Right ventricle myocardium superior (tissue), 1 donor: ENCODE data around the gene TTBK2. TPM values are rescaled to one million over a fixed set of nuclear protein-coding genes. Genes with fewer than 3 reads are reported as not detected.
"Not testable (repeated sequence)": the region's sequence is repeated elsewhere in the genome, so short reads cannot be mapped to it uniquely, and the experiment has no call there.

Experiments
- ATAC-seq: fragments of 200-7000 bp; cut with Tn5 transposase; one replicate; pipeline ENCODE4 v1.9.1; 2020; ENCODE audit warnings: mild to moderate bottlenecking; ENCODE audit not compliant: poor library complexity
- DNase-seq: peaks from one replicate; pipeline ENCODE4 v3.0.0-alpha.2; 2020
- intact Hi-C: fragments of 100-400 bp; cut with DNase I; formaldehyde crosslinking; loops from one replicate; pipeline ENCODE4 v1.11.2; 2022
- total RNA-seq: library from RNA; stranded (reverse); fragmentation: NEBNext Ultra II Directional; extraction: Animal tissue kit (Norgen Biotek cat#: 25700); gene quantifications from one replicate; pipeline ENCODE4 v1.2.1, GENCODE V29; 2021
- donor health status: DM: no; HTN: yes; CAD: no; lungs with severe emphysema.

TTBK2 gene
- total RNA-seq, 1 donor from 2014 or later: 22.4 TPM

DNA sequence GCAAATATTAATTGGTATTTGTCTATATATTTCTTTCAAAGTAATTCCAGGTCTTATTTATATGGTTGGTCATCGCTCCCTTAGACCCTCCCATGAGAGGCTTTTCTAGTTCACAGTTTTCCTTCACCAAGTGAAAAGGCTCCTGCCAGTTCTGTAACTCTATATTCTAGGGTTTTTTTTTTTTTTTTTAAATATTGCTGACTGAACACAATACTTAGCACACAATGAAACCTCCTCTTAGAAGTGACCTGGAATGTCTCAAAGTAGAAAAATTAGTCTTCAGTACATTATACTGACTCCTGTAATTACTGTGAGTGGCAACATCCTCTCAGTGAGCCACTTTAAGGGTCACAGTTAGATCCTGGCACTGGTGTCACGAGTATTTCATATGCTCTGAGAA lies 135.0 kb downstream of the TTBK2 start:
- DNase-seq: no peak
- intact Hi-C loops: no loop called here
- ATAC-seq: no peak

DNA sequence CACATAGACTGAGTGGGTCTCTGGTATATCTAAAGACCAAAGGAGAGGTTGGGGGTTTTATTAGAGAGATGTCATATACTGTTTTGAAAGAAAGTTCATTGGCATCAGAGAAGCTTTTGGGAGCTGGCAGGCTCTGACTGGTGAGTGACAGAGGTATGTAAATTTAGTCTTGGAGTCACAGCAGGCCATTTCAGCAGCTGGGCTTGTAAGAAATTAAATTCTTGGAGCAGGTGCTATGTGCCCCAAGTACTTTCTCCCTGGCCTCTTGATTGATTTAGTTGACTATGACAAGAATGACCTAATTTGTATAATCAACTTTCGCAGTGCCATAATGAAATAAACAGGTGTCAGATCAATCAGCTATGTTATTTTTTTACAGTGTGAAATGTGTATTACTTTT lies 135.9 kb downstream of the TTBK2 start:
- intact Hi-C loops: no loop called here
- ATAC-seq: no peak

DNA sequence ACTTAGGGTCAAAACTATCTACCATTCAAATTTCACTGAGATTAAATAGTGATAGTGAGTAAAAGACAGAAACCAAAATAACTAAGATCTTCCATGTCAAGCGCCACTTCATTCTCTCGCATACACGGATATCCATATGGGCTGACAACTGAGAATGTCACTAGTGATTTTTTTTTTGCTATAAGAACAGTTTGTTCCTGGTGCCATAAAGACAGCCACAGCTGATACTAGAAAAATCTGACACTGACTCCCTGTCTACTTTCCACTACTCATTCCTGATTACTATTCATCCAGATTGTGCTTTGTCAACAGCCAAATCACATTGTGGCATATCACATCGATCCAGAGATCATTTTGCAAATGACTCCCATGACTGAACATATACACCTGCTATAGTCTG lies 137.9 kb downstream of the TTBK2 start:
- no peak for DNase-seq
- ATAC-seq: no peak
- intact Hi-C loops: no loop called here

More for the DNA sequence above, 135.9 kb downstream of the TTBK2 start:
- DNase-seq: no peak

DNA sequence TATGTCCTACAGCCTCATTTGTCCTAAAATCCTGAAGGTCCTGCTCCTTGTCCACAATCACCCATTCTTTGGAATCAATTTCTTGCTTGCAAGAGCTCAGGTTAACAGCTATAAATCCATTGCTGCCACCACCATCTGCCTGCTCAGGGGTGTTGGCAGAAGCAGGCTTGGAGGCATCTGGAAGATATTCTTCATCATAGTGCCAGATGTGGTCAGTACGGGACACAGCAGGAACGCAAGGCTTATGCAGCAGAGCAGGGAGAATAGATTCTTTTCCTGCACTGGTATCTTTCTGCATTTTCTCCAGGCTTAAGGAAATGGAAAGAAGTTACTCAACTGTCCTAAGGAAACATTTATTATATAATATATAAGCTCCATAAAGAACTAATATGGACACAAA lies 145.2 kb downstream of the TTBK2 start:
- ATAC-seq (no peak), DNase-seq (no peak)
- intact Hi-C loops: no loop called here

DNA sequence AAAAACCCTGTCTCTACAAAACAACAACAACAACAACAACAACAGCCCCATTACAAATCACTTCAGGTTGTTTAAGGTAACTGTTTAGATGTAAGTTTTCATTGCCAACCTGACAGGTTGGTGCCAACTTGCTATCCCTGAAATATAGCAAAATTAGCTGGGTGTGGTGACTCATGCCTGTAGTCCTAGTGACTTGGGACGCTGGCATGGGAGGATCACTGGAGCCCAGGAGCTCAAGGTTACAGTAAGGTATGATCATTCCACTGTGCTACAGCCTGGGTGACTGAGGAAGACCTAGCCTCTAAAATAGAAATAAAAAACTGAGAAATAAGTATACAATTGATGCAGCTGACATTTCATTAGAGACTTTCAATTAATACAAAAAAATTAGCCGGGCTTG lies 147.7 kb downstream of the TTBK2 start:
- ATAC-seq: no peak
- DNase-seq: no peak
- intact Hi-C loops: no loop called here

DNA sequence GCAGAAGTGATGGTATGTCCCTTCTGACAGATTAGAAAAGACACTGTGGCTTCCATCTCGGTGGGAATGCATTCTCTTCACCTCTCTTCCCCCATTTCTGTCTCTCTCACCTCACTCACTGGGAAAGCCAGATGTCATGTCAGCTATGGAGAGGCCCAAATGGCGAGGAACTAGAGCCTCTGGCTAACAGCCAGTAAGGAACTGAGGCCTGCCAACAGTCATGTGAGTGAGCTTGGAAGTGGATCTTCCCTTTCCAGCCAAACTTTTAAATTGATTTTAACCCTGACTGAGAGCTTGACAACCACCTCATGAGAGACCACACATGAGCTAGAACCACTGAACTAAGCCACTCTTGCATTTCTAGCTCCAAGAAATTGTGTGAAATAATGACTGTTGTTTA lies 148.4 kb downstream of the TTBK2 start:
- intact Hi-C loops: no loop called here
- ATAC-seq (peak; percentile 51), DNase-seq (peak; percentile 56)

DNA sequence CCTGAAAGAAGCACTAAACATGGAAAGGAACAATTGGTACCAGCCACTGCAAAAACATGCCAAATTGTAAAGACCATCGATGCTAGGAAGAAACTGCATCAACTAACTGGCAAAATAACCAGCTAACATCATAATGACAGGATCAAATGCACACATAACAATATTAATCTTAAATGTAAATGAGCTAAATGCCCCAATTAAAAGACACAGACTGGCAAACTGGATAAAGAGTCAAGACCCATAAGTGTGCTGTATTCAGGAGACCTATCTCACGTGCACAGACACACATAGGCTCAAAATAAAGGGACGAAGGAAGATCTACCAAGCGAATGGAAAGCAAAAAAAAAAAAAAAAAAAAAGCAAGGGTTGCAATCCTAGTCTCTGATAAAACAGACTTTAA lies 154.5 kb downstream of the TTBK2 start:
- intact Hi-C loops, ATAC-seq, DNase-seq: not testable (repeated sequence)

DNA sequence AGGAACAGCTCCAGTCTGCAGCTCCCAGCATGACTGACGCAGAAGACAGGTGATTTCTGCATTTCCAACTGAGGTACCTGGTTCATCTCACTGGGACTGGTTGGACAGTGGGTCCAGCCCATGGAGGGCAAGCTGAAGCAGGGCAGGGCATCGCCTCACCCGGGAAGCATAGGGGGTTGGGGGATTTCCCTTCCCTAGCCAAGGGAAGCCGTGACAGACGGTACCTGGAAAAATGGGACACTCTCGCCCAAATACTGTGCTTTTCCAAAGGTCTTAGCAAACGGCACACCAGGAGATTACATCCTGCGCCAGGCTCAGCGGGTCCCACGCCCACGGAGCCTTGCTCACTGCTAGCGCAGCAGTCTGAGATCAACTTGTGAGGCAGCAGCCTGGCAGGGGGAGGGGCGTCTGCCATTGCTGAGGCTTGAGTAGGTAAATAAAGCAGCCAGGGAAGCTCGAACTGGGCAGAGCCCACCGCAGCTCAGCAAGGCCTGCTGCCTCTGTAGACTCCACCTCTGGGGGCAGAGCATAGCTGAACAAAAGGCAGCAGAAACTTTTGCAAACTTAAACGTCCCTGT lies 156.3 kb downstream of the TTBK2 start:
- intact Hi-C loops, DNase-seq, ATAC-seq: not testable (repeated sequence)

DNA sequence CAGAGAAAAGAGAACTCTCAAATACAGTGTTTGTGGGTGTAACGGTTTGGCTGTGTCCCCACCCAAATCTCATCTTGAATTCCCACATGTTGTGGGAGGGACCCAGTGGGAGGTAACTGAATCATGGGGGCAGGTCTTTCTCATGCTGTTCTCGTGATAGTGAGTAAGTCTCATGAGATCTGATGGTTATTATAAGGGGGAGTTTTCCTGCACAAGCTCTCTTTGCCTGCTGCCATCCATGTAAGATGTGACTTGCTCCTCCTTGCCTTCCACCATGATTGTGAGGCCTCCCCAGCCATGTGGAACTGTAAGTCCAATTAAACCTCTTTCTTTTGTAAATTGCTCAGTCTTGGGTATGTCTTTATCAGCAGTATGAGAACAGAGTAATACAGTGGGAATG lies 158.8 kb downstream of the TTBK2 start:
- intact Hi-C loops, ATAC-seq, DNase-seq: not testable (repeated sequence)

DNA sequence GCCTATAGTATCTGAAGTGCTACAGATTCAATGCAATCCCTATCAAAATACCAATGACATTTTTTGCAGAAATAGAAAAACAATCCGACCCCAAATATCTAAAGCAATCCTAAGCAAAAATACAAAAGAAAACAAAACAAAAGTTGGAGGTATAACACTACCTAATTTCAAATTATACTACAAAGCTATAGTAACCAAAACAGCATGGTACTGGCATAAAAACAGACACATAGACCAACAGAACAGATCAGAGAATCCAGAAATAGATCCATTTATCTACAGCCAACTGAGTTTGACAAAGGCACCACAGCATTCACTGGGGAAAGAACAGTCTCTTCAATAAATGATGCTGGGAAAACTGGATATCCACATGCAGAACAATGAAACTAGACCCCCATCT lies 159.8 kb downstream of the TTBK2 start:
- intact Hi-C loops: no loop called here
- ATAC-seq (no peak), DNase-seq (no peak)

DNA sequence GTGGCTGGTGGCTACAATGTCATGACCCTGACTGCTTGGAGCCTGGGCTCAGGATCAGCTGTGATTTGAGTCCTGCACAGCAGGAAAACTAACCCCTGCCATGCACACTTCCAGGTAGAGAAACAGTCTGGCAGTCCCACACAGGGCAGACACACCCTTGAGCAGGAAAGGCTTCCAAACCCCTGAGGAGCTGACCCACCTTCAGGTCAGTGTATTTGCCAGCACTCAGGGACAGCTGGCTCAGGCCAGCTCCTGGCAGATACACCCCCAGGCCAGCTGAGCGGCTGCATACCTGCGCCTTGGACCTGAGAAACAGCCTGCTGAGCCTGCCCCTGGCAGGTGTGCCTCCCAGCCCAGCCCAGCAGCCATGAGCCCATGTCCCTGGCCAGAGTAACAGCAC lies 161.5 kb downstream of the TTBK2 start:
- ATAC-seq: no peak
- DNase-seq: no peak
- intact Hi-C loops: no loop called here

DNA sequence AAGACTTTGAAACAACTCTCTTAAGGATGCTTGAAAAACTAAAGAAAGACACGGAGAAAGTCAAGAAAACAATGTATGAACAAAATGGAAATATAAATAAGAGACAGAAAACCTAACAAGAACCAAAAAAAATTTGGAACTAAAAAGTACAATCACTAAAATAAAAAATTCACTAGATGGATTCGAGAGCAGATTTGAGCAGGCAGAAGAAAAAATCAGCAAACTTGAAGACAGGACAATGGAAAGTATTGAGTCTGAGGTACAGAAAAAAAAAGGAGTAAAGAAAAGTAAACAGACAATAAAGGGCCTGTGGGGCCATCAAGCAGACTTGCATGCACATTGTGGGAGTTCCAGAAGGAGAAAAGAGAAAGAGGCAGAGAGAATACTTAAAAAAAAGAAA lies 170.3 kb downstream of the TTBK2 start:
- ATAC-seq (no peak), DNase-seq (no peak)
- intact Hi-C loops: no loop called here

DNA sequence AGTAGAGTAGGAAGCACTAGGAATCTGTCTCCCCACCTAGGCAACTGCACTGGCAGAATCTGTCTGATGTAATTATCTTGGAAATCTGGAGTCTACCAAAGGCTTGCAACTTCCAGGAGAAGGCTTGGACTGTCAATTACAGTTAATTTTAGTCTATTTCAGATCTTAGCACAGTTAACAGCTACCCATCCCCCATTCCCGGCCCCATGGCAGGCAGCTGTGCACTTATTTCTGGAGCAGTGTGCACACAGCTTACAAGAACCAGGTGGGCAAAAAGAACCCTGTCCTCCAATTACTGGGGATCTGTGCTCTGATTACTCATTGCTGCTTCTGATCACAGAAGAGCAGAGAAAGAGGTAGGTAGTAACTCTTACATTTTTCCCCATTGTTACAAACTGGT lies 171.3 kb downstream of the TTBK2 start:
- ATAC-seq (no peak), DNase-seq (no peak)
- intact Hi-C loops: no loop called here

DNA sequence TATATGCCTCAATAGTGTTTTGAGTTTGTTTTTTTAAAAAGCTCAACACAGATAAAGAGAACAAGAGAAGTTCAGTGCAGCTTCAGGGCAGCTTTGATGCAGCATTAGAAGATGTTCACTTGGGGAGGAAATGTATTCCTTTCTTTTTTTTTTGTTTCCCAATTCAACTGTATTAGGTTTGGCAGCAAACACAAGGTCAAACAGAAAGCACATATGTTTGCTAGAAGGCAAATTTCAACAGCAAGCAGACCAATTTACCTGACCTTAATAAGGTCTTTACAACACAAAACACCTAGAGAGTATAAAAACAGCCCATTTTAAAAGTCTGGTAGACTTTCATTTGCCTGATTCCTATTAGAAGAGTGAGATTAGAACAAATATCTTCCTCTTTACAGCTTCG lies 176.4 kb downstream of the TTBK2 start:
- ATAC-seq (no peak), DNase-seq (no peak)
- intact Hi-C loops: no loop called here

DNA sequence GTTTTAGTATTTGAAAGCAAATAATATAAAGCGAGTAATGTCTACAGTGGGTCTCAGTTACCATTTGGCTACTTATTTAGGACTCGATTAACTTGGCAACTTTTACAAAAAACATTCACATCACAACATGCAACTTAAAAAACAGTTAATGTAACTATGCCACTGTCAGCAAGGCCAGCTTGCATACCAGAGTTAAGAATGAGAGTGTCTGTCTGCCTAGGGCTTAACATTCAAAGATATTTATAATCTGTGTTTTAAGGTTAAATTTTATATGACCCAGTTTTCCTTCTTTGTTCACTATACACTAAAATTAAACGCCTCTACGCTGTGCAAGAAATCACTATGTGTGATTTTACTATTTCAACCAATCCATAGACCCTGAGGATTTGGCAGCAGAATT lies 178.4 kb downstream of the TTBK2 start:
- intact Hi-C loops: no loop called here
- no peak for ATAC-seq
- DNase-seq: no peak

DNA sequence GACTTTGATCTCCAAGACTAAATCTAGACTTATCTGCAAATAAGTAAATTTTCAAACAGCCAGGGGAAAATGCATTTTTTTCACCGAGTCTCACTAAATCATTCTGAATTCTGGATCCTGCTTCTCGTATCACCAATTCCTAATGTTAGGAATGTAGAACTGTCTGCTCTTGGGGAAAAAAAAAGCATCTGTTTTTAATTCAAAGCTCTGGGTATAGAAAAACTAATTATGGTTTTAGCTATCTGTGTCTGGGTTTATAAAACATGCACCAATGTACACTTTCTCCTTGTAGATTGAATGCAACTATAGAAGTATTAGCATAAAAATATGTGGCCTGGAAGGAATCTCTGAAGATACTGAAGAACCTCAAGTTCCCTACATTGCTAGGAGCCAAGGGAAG lies 178.9 kb downstream of the TTBK2 start:
- intact Hi-C loops: no loop called here
- no peak for ATAC-seq

DNA sequence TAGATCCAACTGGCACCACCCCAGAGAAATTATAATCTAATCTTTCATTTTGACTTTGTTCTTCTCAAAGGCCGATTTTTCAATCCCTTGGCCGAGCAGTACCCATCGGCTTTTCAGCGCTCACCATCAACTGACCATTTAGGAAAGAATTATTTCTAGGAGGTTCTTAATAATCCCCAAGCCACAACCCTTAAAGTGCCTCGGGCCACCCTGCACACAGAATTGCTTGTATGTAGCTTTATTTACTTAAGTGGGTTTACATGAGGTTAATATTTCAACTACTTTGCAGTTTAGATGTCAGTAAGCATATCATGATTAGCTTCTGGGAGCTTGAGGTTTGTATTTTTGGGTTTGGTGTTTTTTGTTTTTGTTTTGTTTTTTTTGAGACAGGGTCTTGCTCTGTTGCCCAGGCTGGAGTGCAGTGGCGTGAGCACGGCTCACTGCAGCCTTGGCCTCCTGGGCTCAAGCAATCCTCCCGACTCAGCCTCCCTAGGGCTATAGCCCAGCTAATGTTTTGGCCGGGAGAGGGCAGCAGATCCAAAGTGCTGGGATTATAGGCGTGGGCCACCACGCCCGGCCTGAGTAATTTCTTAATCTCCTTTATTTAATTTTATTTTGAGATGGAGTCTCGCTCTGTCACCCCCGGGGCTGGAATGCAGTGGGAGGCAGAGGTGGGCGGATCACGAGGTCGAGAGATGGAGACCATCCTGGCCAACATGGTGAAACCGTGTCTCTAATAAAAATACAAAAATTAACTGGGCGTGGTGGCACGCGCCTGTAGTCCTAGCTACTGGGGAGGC lies 182.8 kb downstream of the TTBK2 start:
- DNase-seq (no peak), ATAC-seq (no peak)
- intact Hi-C loops: no loop called here

More for the DNA sequence above, 178.9 kb downstream of the TTBK2 start:
- DNase-seq: no peak

DNA sequence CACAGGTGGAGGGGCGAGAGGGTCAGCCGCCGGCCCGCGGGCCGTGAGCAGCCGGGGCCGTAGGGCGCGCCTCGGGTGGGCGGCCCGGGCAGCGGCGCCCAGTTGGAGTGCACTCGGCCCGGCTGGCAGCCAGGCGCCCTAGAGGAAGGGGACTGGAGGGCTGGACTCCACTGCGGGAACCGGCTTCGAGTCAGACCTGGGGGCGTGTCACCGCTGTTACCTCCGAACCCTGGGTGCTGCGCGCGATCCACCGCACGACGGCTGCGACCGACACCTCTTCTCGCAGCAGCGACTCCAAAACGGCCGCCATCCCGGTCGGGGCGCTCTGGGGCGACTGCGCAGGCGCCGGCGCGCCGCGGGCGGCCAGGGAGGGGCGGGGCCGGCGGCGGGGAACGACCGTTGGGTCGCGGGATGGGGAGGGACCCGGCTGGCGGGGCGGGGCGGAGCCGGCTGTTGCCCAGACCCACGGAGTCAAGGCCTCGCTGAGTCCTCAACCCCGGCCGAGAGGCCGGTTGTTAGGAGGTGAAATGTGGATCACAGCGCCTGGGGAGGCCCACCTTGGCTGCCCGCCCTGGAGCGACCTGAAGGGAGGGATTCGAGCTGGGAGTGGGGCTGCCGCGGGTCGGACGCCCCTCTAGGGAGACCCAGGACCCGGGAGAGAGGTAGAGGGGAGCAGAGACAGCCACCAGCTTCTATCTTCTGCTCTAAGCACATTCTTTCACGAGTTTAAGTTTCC lies 183.6 kb downstream of the TTBK2 start, which contains the start of gene CDAN1:
Gene CDAN1, minus strand, starts transcription at position 336 of the 736 bp plus-strand sequence. Its CDS starts 26 bp downstream, at position 310.
- intact Hi-C loops: no loop called here
- peak; percentile 96 for DNase-seq
- ATAC-seq: peak; percentile 99

DNA sequence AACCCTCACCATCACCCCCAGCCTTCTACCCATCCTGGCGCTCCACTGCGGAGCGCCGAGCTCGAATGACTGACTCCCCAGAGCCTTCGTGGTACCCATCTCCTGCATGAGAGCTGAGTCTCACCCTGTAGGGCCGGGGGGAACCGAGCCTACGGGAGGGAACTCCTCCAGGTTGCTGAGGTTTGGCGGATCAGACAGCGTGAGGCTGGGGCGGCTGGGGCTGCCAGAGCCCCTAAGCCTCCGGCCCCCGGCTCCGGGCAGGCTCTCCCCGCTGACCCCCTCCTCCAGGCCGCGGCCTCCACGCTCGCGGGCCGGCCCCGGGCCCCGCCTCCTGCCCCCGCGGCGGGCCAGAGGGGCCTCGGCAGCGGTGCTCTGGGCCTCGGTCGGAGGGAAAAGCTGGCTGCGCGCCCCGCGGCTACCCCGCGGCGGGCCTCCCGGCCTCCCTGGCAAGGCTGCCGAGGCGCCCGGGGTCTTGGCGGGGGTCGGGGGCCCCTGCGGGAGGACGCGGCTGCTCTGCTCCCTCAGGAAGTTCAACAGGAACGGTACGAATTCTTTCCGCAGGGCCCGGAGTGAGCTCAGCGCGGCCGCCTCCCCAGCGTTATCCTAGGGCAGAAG lies 184.3 kb downstream of the TTBK2 start:
- ATAC-seq (peak; percentile 47), DNase-seq (no peak)
- intact Hi-C loops: no loop called here
